ENCODE results near the gene CRHBP. TPM values are rescaled to one million over a fixed set of nuclear protein-coding genes. Genes with fewer than 3 reads are reported as not detected.
"Not testable (repeated sequence)": the region's sequence is repeated elsewhere in the genome, so short reads cannot be mapped to it uniquely, and the experiment has no call there.

Gene CRHBP
- total RNA-seq, 1 experiment from 2014 or later = not detected

DNA sequence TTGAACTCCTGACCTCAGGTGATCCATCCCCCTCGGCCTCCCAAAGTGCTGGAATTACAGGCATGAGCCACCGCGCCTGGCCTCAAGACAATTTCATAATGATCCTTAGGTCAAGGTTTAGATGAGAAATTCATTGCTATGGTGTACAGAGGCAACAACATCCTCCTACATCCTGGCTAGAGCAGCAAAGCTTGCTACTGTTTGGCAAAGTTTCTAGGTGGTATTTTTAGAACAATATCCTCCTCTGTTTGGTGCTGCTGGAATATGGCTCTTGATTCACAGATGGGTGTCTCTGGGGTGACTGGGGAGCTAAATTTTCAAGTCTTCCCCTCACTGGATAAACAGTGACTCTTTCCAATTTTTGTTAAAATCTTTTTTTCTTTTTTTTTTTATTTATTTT, 30.6 kb downstream of the CRHBP start:
- Mint-ChIP-seq H3K36me3 (ENCODE audit: insufficient read depth, unreplicated experiment) (no peaks in the 10 kb centered on the region), H3K27me3 (ENCODE audit: unreplicated experiment) (no peaks in the 10 kb centered on the region), H3K27ac (ENCODE audit: unreplicated experiment) (no peak overlapping the region), H3K4me1 (ENCODE audit: low read depth, unreplicated experiment) (no peaks in the 10 kb centered on the region), H3K4me3 (ENCODE audit: low read depth, unreplicated experiment) (no peak overlapping the region), H3K9me3 (ENCODE audit: low read depth, unreplicated experiment) (no peaks in the 10 kb centered on the region)
- no TSS peak for BruUV-seq (replicated peaks)
- TF ChIP-seq, protein P1, sequence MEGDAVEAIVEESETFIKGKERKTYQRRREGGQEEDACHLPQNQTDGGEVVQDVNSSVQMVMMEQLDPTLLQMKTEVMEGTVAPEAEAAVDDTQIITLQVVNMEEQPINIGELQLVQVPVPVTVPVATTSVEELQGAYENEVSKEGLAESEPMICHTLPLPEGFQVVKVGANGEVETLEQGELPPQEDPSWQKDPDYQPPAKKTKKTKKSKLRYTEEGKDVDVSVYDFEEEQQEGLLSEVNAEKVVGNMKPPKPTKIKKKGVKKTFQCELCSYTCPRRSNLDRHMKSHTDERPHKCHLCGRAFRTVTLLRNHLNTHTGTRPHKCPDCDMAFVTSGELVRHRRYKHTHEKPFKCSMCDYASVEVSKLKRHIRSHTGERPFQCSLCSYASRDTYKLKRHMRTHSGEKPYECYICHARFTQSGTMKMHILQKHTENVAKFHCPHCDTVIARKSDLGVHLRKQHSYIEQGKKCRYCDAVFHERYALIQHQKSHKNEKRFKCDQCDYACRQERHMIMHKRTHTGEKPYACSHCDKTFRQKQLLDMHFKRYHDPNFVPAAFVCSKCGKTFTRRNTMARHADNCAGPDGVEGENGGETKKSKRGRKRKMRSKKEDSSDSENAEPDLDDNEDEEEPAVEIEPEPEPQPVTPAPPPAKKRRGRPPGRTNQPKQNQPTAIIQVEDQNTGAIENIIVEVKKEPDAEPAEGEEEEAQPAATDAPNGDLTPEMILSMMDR (IDR thresholded peaks at IDR 0.05; ENCODE audit: unreplicated experiment) = no peak
- DNase-seq = no peak
- intact Hi-C loops (cut with micrococcal nuclease; ENCODE audit: unreplicated experiment) = no loop called here
- CTCF ChIA-PET = no interaction called here

DNA sequence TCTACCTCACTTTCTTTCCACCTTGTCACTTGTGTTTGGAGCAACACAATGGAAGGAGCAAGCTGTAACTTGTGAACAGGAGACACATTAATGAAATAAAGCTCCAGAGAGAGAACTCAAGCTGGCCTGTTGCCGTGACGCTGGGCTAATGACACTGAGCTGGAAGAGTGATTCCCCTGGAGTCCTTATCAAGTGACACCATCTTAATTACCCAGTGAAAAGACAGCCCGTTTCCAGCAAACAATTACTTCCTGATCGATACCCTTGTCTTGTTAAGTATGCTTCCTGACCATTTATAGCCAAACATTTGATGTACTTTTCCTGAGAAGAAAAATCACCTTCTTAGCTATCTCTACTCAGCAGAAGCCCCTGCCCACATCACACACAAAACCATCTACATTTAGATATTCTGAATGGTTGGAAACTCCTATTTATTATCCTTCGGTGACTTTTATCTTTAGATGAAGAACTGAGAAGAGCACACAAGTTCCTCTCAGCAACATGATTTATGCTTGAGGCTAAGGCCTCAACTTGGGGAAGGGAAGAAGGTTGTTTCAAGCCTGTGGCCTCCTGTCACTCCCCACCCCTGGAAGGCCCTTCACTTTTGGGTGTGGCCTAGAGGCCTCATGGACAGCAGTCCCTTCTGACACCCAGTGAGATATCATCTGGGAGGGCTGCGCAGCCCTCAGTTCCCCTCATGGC, 34.1 kb downstream of the CRHBP start:
- Mint-ChIP-seq H3K4me3 (ENCODE audit: low read depth, unreplicated experiment) (no peak overlapping the region), H3K4me1 (ENCODE audit: low read depth, unreplicated experiment) (no peaks in the 10 kb centered on the region), H3K27me3 (ENCODE audit: unreplicated experiment) (no peaks in the 10 kb centered on the region), H3K9me3 (ENCODE audit: low read depth, unreplicated experiment) (no peaks in the 10 kb centered on the region), H3K36me3 (ENCODE audit: insufficient read depth, unreplicated experiment) (no peaks in the 10 kb centered on the region), H3K27ac (ENCODE audit: unreplicated experiment) (no peak overlapping the region)
- BruUV-seq (replicated peaks) = no TSS peak
- TF ChIP-seq, protein P1 (IDR thresholded peaks at IDR 0.05; ENCODE audit: unreplicated experiment) = no peak
- CTCF ChIA-PET = no interaction called here
- intact Hi-C loops (cut with micrococcal nuclease; ENCODE audit: unreplicated experiment) = no loop called here
- DNase-seq = no peak

DNA sequence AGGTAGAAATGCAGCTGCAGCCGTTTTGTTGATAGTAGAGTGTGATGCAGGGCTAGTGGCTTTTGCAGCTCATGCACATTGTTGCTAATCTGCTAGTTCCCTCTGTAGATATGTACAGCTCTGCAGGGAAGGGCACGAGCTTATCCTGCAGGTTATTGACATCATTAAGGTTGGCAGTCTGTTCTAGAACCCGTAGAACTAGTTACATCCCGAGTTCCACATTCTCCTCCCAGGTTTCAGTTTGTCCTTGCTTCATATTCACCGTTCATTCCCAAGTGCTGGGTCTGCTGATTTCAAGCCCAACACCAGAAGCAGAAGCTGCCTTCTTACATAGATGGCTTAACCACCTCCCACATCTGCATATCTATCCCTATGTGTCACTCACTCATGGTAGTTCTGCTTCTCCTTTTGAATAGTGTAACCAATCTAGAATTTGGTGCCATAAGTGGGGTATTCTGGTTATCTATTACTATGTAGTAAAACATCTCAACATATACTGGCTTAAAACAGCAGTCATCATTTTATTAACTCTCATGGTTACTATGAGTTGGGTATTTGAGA, 38.1 kb downstream of the CRHBP start:
- no TSS peak for BruUV-seq (replicated peaks)
- Mint-ChIP-seq H3K27ac (ENCODE audit: unreplicated experiment) (no peak overlapping the region), H3K4me3 (ENCODE audit: low read depth, unreplicated experiment) (no peak overlapping the region), H3K36me3 (ENCODE audit: insufficient read depth, unreplicated experiment) (no peaks in the 10 kb centered on the region), H3K9me3 (ENCODE audit: low read depth, unreplicated experiment) (no peaks in the 10 kb centered on the region), H3K4me1 (ENCODE audit: low read depth, unreplicated experiment) (no peaks in the 10 kb centered on the region), H3K27me3 (ENCODE audit: unreplicated experiment) (no peaks in the 10 kb centered on the region)
- TF ChIP-seq, protein P1 (IDR thresholded peaks at IDR 0.05; ENCODE audit: unreplicated experiment) = no peak
- DNase-seq = no peak
- CTCF ChIA-PET = no interaction called here
- intact Hi-C loops (cut with micrococcal nuclease; ENCODE audit: unreplicated experiment) = no loop called here

DNA sequence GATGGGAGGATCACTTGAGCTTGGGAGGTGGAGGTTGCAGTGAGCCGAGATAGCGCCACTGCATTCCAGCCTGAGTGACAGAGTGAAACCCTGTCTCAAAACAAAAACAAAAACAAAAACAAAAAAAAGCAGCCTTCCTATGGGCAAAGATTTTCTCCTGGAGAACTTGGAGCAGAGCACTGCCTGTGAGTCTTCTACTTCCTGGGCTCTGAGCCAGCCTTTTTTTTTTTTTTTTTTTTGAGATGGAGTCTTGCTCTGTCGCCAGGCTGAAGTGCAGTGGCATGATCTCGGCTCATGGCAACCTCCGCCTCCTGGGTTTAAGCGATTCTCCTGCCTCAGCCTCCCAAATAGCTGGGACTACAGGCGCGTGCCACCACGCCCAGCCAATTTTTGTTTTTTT, 40.6 kb downstream of the CRHBP start:
- H3K9me3 Mint-ChIP-seq (ENCODE audit: low read depth, unreplicated experiment); H3K27me3 Mint-ChIP-seq (ENCODE audit: unreplicated experiment); H3K27ac Mint-ChIP-seq (ENCODE audit: unreplicated experiment); intact Hi-C loops (cut with micrococcal nuclease; ENCODE audit: unreplicated experiment); H3K4me3 Mint-ChIP-seq (ENCODE audit: low read depth, unreplicated experiment); H3K4me1 Mint-ChIP-seq (ENCODE audit: low read depth, unreplicated experiment); DNase-seq; H3K36me3 Mint-ChIP-seq (ENCODE audit: insufficient read depth, unreplicated experiment); BruUV-seq (replicated peaks); CTCF ChIA-PET: not testable (repeated sequence)

DNA sequence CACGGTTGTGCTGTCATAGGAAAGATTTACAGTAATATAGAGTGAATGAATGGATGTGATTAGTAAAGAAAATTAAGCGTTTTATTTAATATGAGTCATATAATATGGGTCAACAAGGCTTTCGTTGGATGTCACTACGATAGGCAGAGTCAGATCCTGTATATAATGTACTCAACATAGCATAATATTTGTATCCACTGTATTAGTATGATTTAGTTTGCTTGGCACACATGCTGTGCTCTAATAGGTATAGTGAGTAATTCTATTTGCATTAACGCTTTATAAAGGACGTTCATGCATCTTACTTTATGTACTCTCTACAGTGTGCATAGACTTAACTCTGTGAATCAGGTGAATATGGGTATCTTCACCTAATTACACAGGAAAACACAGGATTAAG, 41.5 kb downstream of the CRHBP start:
- TF ChIP-seq, protein P1 (IDR thresholded peaks at IDR 0.05; ENCODE audit: unreplicated experiment) = no peak
- Mint-ChIP-seq H3K27me3 (ENCODE audit: unreplicated experiment) (no peaks in the 10 kb centered on the region), H3K4me1 (ENCODE audit: low read depth, unreplicated experiment) (no peaks in the 10 kb centered on the region), H3K36me3 (ENCODE audit: insufficient read depth, unreplicated experiment) (no peaks in the 10 kb centered on the region), H3K9me3 (ENCODE audit: low read depth, unreplicated experiment) (no peaks in the 10 kb centered on the region), H3K4me3 (ENCODE audit: low read depth, unreplicated experiment) (no peak overlapping the region), H3K27ac (ENCODE audit: unreplicated experiment) (no peak overlapping the region)
- no peak for DNase-seq
- BruUV-seq (replicated peaks) = no TSS peak
- CTCF ChIA-PET = no interaction called here
- intact Hi-C loops (cut with micrococcal nuclease; ENCODE audit: unreplicated experiment) = no loop called here

DNA sequence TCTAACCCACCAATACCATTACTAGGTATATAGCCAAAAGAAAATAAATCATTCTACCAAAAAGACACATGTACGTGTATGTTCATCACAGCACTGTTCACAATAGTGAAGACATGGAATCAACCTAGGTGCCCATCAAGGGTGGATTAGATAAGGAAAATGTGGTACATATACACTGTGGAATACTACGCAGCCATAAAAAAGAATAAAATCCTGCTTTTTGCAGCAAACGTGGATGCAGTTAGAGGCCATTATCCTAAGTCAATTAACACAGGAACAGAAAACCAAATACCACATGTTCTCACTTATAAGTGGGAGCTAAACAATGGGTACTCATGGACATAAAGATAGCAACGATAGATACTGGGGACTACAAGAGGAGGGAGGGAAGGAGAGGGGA, 45.4 kb downstream of the CRHBP start:
- H3K4me1 Mint-ChIP-seq (ENCODE audit: low read depth, unreplicated experiment); intact Hi-C loops (cut with micrococcal nuclease; ENCODE audit: unreplicated experiment); DNase-seq; H3K27ac Mint-ChIP-seq (ENCODE audit: unreplicated experiment); H3K36me3 Mint-ChIP-seq (ENCODE audit: insufficient read depth, unreplicated experiment); H3K27me3 Mint-ChIP-seq (ENCODE audit: unreplicated experiment); H3K4me3 Mint-ChIP-seq (ENCODE audit: low read depth, unreplicated experiment); BruUV-seq (replicated peaks); H3K9me3 Mint-ChIP-seq (ENCODE audit: low read depth, unreplicated experiment); CTCF ChIA-PET: not testable (repeated sequence)
